Epidermal melanocyte (primary cell): ENCODE measurements around the gene FXYD6.
"Not testable (repeated sequence)": the region's sequence is repeated elsewhere in the genome, so short reads cannot be mapped to it uniquely, and the experiment has no call there.

Experiments used
- DNase-seq: peaks from one replicate; pipeline ENCODE4 v3.0.0; 2011; ENCODE audit warnings: low spot score; ENCODE audit not compliant: insufficient read length

The FXYD6 gene, protein sequence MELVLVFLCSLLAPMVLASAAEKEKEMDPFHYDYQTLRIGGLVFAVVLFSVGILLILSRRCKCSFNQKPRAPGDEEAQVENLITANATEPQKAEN

DNA sequence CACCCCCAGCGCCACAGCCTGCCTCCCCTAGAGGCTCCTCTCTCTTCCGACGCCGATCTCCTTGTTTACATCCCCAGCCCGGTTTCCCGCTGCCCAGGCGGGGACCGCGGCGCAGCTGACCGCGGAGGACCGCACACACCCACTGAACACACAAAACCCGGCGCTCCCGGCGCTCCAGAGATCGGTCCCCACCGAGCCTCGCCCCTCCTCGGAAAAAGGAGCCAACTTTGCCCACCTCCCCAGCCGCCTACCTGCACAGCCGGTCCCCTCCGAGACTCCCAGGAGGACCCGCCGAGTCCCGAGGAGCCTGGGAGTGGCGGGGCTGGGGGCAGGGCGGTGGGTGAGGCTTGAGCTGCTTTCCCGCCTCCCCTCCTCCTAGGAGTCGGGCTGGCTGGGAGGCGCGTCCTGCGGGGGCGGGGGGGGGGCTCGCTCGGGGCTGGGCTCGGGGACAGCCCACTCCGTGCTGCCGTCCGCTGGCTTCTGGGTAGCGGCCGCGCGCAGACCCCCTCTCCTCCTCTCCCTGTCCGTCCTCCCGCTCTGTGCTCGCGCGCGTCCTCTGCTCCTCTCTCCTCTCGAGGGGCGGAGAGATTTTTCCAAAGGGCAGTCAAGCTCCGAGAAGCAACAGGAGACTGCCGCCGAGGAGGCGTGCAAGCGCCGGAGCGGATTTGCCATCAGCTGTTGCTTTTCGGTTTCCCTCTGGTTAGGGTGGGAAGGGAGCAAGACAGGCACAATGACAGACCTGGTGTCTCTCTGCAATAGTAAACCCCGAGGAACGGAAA lies at the start of gene FXYD6:
FXYD6 (minus strand) TSS at position 318 of the 779 bp plus-strand sequence. CDS start 33,882 bp downstream, outside the sequence.
- DNase-seq = no peak

GRCh38 chr11:117926166-117926565 lies 49.7 kb upstream of the FXYD6 start:
- DNase-seq = not testable (repeated sequence)

DNA sequence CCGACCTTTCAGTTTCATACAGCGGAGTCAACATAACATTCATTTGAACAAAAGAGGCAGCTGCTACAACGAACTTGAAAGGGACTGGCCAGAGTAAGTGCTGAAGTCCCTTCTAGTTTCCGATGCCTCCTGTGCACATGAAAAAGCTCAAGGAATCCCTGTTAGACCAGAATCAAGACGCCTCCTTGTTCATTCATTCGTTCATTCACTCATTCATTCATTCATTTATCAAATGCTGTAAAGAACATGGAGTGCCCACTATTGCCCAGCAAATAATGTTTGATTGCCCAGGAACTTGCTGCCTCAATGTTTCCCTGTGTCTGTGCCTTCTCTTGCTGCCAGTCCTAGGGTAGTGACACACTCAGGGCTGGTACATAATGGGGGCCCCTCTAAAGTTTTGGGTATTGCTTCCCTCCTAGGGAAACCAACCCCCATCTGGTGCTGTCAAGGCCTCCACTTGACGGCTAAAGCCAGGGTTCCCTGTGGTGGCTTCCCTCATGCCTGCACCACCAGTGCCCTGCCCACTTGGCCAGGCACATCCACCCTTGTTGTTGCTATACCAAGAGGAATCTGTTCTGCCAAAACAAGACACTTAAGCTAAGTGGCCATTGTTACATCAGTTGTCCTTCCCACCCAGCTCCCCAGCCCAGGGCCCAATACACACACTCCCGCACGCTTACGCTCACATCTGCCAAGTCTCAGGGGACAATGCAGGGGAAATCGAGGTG lies 48.9 kb upstream of the FXYD6 start:
- DNase-seq = no peak

- DNase-seq = no peak
Observed at GRCh38 chr11:117924631-117925170, 48.2 kb upstream of the FXYD6 start.

DNA sequence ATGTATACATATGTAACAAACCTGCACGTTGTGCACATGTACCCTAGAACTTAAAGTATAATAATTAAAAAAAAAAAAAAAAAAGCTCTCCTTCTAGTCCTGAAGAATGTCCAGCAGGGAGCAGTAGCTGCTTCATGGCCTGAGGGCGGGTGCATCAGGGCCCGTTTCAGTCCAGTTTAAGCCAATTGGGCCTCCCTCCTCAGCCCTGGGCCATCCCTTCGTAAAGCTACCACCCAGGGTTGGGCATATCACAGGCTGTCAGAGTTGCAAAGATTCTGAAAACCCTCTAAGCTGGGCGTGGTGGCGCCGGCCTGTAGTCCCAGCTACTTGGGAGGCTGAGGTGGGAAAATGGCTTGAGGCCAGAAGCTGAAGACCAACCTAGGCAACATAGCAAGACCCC lies 47.3 kb upstream of the FXYD6 start:
- DNase-seq = no peak

DNA sequence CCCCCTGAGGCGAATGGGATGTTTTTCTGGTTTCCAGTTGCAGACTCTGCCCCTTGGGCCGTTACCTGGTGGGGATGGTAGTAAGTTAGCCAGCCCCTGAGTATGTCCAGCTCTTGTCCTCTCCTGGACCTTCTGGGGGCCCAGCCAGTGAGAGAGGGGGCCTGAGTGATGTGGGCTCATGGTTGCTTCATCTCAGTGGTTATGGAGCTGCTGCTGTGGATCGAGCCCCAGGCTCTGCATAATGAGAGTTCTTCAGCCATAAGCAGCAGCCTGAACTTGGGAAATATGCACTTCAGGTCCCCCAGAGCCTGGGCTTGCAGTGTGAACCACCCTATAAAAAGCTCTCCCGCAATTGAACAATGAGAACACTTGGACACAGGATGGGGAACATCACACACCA lies 46.8 kb upstream of the FXYD6 start:
- DNase-seq = no peak

GRCh38 chr11:117921893-117922292 lies 45.4 kb upstream of the FXYD6 start:
- no peak for DNase-seq

DNA sequence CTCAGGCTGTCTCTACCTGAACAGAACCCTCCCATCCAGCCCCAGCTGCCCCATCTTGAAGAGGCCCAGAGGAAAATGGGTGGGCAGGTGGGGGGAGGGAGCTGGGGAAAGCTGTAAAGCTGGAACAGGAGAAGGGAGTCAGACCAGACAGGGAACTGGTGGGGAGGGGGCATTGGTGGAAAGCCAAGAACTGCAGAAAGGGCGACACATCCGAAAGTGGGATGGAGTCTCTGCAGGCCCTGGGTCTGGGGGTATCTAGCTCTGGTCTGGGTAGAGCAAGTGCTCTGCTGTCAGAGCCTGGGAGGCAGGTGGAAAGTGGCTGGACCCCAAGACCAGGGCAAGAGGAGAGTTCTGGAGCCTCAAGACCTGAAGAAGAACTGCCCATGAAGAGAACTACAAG lies 45.0 kb upstream of the FXYD6 start:
- DNase-seq = no peak

GRCh38 chr11:117919781-117920221 lies 43.3 kb upstream of the FXYD6 start:
- no peak for DNase-seq

DNA sequence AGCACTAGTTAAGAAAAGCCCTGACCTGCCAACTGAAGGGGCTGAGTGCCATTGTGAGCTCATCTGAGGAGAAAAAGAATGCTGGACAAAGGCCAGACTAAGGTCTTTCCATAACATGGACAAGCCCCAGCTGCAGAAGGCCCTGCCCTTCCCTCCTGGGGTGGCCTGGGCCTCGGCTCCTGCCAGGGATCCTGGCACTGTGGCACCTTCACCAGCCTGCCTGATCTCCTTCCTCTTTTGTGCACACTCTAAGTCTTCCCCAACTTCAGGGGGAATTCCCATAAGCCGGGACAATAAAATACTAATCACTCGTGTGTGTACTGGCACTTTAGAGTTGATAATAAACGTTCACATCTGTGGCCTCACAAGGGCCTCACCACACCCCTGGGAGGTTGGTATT lies 42.9 kb upstream of the FXYD6 start:
- DNase-seq = no peak

DNA sequence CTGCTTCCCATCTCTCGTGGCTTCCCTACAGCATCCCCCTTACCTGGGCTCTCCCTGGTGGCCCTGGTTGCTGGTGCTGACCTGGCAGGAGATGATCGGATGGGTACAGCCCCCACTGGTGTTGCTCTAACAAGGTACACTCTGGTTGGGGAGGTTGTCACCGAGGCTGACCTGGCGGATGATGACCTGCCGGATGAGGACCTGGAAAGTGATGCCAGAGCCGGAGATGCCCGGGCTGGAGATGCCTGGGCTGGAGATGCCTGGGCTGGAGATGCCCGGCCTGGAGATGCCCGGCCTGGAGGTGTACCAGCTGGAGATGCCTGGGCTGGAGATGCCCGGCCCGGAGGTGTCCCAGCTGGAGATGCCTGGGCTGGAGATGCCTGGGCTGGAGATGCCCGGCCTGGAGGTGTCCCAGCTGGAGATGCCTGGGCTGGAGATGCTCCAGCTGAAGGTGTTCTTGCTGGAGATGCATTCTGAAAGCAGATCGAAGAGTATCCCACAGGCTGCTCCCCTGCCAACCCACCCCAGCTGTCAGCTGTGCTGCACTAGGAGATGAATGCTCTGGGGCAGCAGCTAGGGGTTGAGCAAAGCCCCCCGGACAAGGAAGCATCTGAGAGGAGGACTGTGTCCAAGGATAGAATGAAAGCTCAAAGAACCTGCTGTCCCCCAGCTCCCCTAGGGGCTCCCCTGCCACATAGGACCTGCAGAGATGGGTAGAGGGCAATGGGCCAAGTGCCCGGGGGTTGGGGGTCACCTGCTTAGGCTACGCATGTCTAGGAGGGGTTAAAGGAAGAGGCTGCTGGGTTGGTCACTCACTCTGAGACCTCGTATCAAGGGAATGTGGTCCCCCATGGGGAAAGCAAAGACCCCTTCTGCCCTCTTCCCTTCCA lies 42.2 kb upstream of the FXYD6 start:
- no peak for DNase-seq

DNA sequence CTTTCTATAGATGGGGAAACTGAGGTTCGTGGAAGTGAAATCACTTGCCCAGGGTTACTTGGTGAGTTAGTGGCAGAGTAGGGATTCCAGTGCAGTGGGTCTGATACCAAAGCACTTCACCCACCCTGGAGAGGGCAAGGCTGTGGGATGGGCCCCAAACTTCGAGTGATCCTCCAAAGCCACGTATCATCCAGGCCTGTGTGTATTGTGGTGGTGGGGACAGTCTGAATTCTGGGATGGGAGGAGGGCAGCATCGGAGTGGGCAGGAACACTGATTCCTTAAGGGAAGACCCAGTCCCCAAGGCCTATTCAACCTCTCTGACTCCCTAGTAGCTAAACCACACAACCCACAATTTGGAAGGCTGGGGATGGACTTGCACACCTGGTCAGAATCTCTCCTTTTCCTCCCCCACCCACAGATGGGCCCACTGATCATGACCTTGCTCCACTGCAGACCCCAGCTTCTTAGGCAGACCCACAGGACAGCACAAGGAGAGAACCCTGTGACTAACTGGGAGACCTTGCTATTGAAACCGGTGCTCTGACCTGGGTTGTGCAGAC lies 41.2 kb upstream of the FXYD6 start:
- no peak for DNase-seq

DNA sequence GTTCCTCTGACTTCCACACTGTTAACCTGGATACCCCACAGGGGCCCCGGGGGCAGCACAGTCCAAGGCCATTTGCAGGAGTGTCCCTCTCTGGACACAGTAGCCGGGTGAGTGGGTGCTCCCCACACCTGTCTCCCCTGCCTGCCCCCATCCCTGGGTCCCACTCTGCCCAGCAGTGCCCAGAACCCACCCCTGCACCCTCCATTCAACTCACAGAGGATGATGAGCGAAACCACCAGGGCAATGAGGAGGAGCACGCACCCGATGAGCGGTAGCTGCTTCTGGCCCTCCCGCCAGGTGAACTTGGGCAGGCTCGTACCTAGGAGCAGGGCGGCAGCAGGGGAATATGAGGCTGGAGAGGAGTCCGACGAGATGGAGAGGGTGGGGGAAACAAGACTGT lies 40.5 kb upstream of the FXYD6 start:
- no peak for DNase-seq

- DNase-seq = no peak
Observed at GRCh38 chr11:117915672-117916235, 39.3 kb upstream of the FXYD6 start.

DNA sequence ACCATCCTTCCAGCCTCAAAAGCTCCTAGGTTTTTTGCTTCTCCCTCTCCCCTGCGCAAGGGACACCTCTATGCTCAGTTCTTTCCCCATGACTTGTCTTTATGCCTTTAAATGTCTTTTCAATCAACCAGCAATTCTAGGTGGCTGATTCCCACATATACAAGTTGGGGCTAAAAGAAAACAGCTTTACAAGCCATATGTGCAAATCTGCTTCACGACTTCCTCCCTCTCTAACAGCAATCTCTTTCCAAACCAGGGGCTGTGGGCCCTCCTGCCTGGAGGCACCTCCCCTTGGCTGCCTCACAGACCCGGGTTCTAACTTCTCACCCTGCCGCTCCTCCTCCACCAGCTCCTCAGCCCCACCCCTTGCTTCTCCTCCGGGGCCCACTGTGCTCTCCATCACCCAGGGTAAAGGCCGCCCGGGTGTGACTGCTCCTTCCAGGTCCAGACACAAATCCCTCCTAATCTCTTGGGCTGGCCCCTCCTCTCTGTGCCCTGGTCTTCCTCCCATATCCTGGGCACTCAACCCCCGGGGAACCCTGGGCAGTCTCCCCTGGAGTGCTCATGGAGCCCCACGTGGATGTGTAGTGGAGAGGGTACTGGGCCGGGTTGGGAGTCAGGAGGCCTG lies 38.6 kb upstream of the FXYD6 start:
- no peak for DNase-seq

DNA sequence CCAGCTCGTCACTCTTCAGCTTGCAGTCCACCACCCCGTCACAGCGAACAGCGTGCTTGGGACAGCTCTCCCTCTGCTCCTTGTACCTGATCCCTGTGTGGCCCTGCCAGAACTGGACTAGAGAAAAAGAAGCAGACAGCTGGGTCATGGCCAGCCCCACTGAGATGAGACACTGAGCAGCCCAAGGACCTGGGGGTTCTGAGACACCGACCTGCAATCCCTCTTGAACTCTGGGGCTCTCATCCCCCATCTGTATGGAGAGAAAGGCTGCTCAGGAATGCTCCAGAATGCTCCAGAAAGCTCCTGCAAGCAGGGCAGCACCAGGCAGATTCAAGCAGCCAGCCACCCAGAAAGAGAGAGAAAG lies 37.9 kb upstream of the FXYD6 start:
- no peak for DNase-seq

DNA sequence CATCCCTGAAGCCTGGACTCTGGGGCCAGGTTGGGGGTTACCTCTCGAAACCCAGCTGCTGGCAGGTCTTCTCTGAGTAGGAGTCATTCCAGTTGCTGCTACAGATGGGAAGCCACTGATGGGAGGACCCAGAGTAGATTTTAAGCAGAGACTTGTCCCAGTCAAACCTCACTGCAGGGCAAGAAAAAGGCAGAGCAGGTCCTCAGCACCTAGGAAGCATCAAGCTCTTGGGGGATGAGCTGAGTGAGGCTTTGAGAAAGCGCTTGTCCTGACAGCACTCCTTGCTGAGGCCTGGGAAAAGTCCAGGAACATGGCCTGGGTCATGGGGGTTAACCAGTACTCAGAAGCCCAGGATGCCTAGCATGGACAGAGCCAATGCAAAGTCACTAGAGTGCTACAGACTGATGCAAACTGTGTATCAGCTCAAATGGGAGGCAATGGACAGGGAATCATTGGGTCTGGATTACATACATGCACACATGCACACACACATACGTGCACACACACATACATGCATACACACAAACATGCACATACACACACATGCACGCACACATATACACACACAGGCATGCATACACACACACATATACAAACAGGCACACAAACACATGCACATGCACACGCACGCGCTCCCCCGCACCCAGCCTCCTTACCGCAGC lies 37.4 kb upstream of the FXYD6 start:
- DNase-seq = no peak

DNA sequence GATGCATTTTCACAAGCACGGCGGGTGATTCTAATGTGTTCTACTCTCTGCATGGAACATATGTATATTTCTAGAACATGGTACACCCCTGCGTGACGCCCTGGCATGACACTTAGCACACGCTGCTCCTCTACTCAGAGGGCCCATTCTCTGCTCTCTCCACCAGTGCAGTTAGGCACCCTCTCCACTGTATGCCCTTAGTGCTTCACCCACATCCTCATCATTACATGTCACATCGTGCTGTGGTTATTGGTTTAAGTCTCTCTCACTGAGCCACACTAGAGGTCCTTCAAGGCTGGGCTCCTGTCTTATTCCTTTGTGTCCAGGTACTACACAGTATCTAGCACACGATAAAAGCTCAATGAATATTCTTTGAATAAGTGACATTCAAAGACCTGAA lies 36.0 kb upstream of the FXYD6 start:
- DNase-seq = no peak

- DNase-seq = no peak
Observed at GRCh38 chr11:117911694-117912093, 35.2 kb upstream of the FXYD6 start.
